GM19099 (cell line): Measurements from ENCODE around the gene CELA3A.
A peak's percentile ranks its signal among the peaks of the same experiment; 100 is the strongest.

Experiments used
- POLR2A ChIP-seq: IDR thresholded peaks from 3 replicates; pipeline ENCODE4 v1.6.1; 2011; ENCODE audit warnings: low read depth; ENCODE audit not compliant: insufficient read length; ENCODE audit errors: extremely low read depth

Gene CELA3A

GRCh38 chr1:22045604-22046228 lies 44.3 kb downstream of the CELA3A start:
- no peak for TF ChIP-seq POLR2A

- TF ChIP-seq POLR2A, result no peak
Observed at GRCh38 chr1:22048351-22049192, 47.1 kb downstream of the CELA3A start.

GRCh38 chr1:22050330-22050729 lies 48.9 kb downstream of the CELA3A start:
- no peak for TF ChIP-seq POLR2A

- TF ChIP-seq POLR2A, result no peak
Observed at GRCh38 chr1:22051607-22052114, 50.2 kb downstream of the CELA3A start.

GRCh38 chr1:22052115-22053016 lies 50.9 kb downstream of the CELA3A start, which contains the start of gene CDC42:
TSS of gene CDC42 (plus strand) at chr1:22052709. CDS start at chr1:22078479, 25,770 bp downstream.
- TF ChIP-seq POLR2A, result peak; percentile 95

GRCh38 chr1:22053017-22053860 lies 51.8 kb downstream of the CELA3A start:
- peak; percentile 15 for TF ChIP-seq POLR2A

- no peak for TF ChIP-seq POLR2A
Observed at GRCh38 chr1:22053861-22054770, 52.7 kb downstream of the CELA3A start.

GRCh38 chr1:22055463-22055862 lies 54.0 kb downstream of the CELA3A start:
- no peak for TF ChIP-seq POLR2A

- no peak for TF ChIP-seq POLR2A
Observed at GRCh38 chr1:22056043-22056442, 54.6 kb downstream of the CELA3A start.

GRCh38 chr1:22056936-22057335 lies 55.5 kb downstream of the CELA3A start:
- no peak for TF ChIP-seq POLR2A

- no peak for TF ChIP-seq POLR2A
Observed at GRCh38 chr1:22057861-22058260, 56.4 kb downstream of the CELA3A start.
